IMR-90 (cell line): ENCODE data around the gene PLGRKT. TPM values are rescaled to one million over a fixed set of nuclear protein-coding genes. Genes with fewer than 3 reads are reported as not detected.

ENCODE experiments used
- ATAC-seq: fragments of 200-7000 bp; cut with Tn5 transposase; 2 replicates; pipeline ENCODE4 v1.9.1; 2020; ENCODE audit warnings: low read depth, mild to moderate bottlenecking, moderate library complexity
- BruUV-seq: library from RNA; stranded (reverse); fragments of 400-500 nt; replicated peaks from 2 replicates; lab custom pipeline; 2021; lab: Mats Ljungman, UMichigan
- CTCF ChIA-PET: fragments of 300-600 bp; formaldehyde crosslinking; extraction: SDS; loops from one replicate; lab custom pipeline; 2021; ENCODE audit warnings: antibody characterized with exemption; lab: Yijun Ruan, JAX
- POLR2A ChIA-PET: fragments of 300-600 bp; sonication (Branson Sonifier 250); formaldehyde crosslinking; loops from one replicate; lab custom pipeline; 2022; ENCODE audit warnings: antibody characterized with exemption; ENCODE audit not compliant: unreplicated experiment; lab: Charles Lee
- DNase-seq: peaks from one replicate; pipeline ENCODE4 v3.0.0; 2013
- H2AFZ ChIP-seq: replicated peaks from 2 replicates; pipeline ENCODE3; 2013; ENCODE audit warnings: low read length, mild to moderate bottlenecking; ENCODE audit not compliant: poor library complexity
- H2AK5ac ChIP-seq: 2 replicates; pipeline ENCODE4 v1.6.1; 2013; ENCODE audit warnings: low read depth, low read length, inconsistent platforms
- H2AK9ac ChIP-seq: replicated peaks from 2 replicates; pipeline ENCODE3; 2013; ENCODE audit warnings: mild to moderate bottlenecking, low read depth, low read length, moderate library complexity; ENCODE audit not compliant: poor library complexity
- H2BK120ac ChIP-seq: 2 replicates; pipeline ENCODE4 v1.6.1; 2013; ENCODE audit warnings: low read depth, low read length, inconsistent platforms
- H2BK15ac ChIP-seq: 3 replicates; pipeline ENCODE4 v1.6.1; 2013; ENCODE audit warnings: low read depth, low read length, inconsistent platforms
- H2BK20ac ChIP-seq: 2 replicates; pipeline ENCODE4 v1.6.1; 2013; ENCODE audit warnings: low read depth, mild to moderate bottlenecking, inconsistent platforms, low read length, moderate library complexity
- H2BK5ac ChIP-seq: 2 replicates; pipeline ENCODE4 v1.6.1; 2013; ENCODE audit warnings: mild to moderate bottlenecking, low read depth, low read length, inconsistent platforms; ENCODE audit not compliant: poor library complexity, severe bottlenecking
- H3K14ac ChIP-seq: replicated peaks from 2 replicates; pipeline ENCODE4 v1.6.1; 2013; ENCODE audit warnings: low read depth, low read length, inconsistent platforms
- H3K18ac ChIP-seq: 2 replicates; pipeline ENCODE4 v1.6.1; 2013; ENCODE audit warnings: low read depth, low read length, control low read depth
- H3K23ac ChIP-seq: 2 replicates; pipeline ENCODE4 v1.6.1; 2013; ENCODE audit warnings: low read depth, low read length, inconsistent platforms
- H3K27ac ChIP-seq: 2 replicates; pipeline ENCODE4 v1.5.1; 2013; ENCODE audit warnings: mild to moderate bottlenecking, control low read depth, low read length; ENCODE audit not compliant: insufficient read depth
- H3K27me3 ChIP-seq: 2 replicates; pipeline ENCODE4 v1.6.1; 2013; ENCODE audit warnings: low read length; ENCODE audit not compliant: control insufficient read depth, insufficient read depth
- H3K36me3 ChIP-seq: 2 replicates; pipeline ENCODE4 v1.6.1; 2013; ENCODE audit warnings: low read length, mixed read lengths; ENCODE audit not compliant: control insufficient read depth, insufficient read depth
- H3K4ac ChIP-seq: 2 replicates; pipeline ENCODE4 v1.6.1; 2013; ENCODE audit warnings: low read depth, low read length, inconsistent platforms
- H3K4me1 ChIP-seq: 2 replicates; pipeline ENCODE4 v1.6.1; 2013; ENCODE audit warnings: low read length, mixed read lengths; ENCODE audit not compliant: control insufficient read depth, insufficient read depth
- H3K4me2 ChIP-seq: 2 replicates; pipeline ENCODE4 v1.6.1; 2013; ENCODE audit warnings: low read depth, mild to moderate bottlenecking, control low read depth, low read length, moderate library complexity
- H3K4me3 ChIP-seq: 2 replicates; pipeline ENCODE4 v1.5.1; 2013; ENCODE audit warnings: low read depth, mild to moderate bottlenecking, control low read depth, low read length, moderate library complexity; ENCODE audit not compliant: insufficient read depth
- H3K56ac ChIP-seq: 2 replicates; pipeline ENCODE4 v1.6.1; 2013; ENCODE audit warnings: low read length, inconsistent platforms; ENCODE audit not compliant: insufficient read depth; ENCODE audit errors: extremely low read depth
- H3K79me1 ChIP-seq, 2 experiments: 2 replicates each; pipeline ENCODE4 v1.6.1; 2013; ENCODE audit warnings: low read length in 2 of 2, inconsistent platforms in 1 of 2, low read depth in 1 of 2
- H3K9ac ChIP-seq: 2 replicates; pipeline ENCODE4 v1.6.1; 2013; ENCODE audit warnings: low read depth, low read length, control low read depth
- H3K9me1 ChIP-seq: 2 replicates; pipeline ENCODE4 v1.6.1; 2013; ENCODE audit warnings: low read length, inconsistent platforms; ENCODE audit not compliant: insufficient read depth
- H3K9me3 ChIP-seq: 2 replicates; pipeline ENCODE4 v1.6.1; 2013; ENCODE audit warnings: low read length; ENCODE audit not compliant: control insufficient read depth, insufficient read depth
- H4K20me1 ChIP-seq: 2 replicates; pipeline ENCODE4 v1.6.1; 2013; ENCODE audit warnings: low read length, inconsistent platforms; ENCODE audit not compliant: insufficient read depth
- H4K5ac ChIP-seq: 2 replicates; pipeline ENCODE4 v1.6.1; 2013; ENCODE audit warnings: mild to moderate bottlenecking, low read depth, low read length, control low read depth
- H4K8ac ChIP-seq, 2 experiments: 2 replicates each; pipeline ENCODE4 v1.6.1; 2013; ENCODE audit warnings: low read depth in 2 of 2, low read length in 2 of 2, control low read depth in 1 of 2, inconsistent platforms in 1 of 2
- H4K91ac ChIP-seq: 2 replicates; pipeline ENCODE4 v1.6.1; 2013; ENCODE audit warnings: low read depth, low read length, inconsistent platforms; ENCODE audit not compliant: insufficient read depth
- BHLHE40 ChIP-seq: fragments of 150-350 bp; IDR thresholded peaks from 2 replicates; pipeline ENCODE4 v1.6.1; 2016; ENCODE audit warnings: mild to moderate bottlenecking, low read depth, low read length
- CEBPB ChIP-seq: IDR thresholded peaks from 2 replicates; pipeline ENCODE4 v1.6.1; 2012; ENCODE audit warnings: low read depth, low read length, improper control_type of control experiment
- CHD1 ChIP-seq: IDR thresholded peaks from 2 replicates; pipeline ENCODE4 v1.6.1; 2012; ENCODE audit warnings: low read depth, low read length, improper control_type of control experiment
- CTCF ChIP-seq: conservative IDR thresholded peaks from 2 replicates; pipeline ENCODE4 v1.5.1; 2012; ENCODE audit warnings: mild to moderate bottlenecking, low read depth, low read length, improper control_type of control experiment
- FOS ChIP-seq: fragments of 150-350 bp; IDR thresholded peaks from 2 replicates; pipeline ENCODE4 v1.6.1; 2016; ENCODE audit warnings: low read depth, low read length
- MAFK ChIP-seq: IDR thresholded peaks from 2 replicates; pipeline ENCODE4 v1.6.1; 2012; ENCODE audit warnings: low read depth, low read length, improper control_type of control experiment
- MAZ ChIP-seq: IDR thresholded peaks from 2 replicates; pipeline ENCODE4 v1.6.1; 2012; ENCODE audit warnings: low read depth, mild to moderate bottlenecking, low read length, improper control_type of control experiment, moderate library complexity, borderline replicate concordance
- MXI1 ChIP-seq: IDR thresholded peaks from 2 replicates; pipeline ENCODE4 v1.6.1; 2012; ENCODE audit warnings: low read depth, mild to moderate bottlenecking, low read length, moderate library complexity, borderline replicate concordance
- NFE2L2 ChIP-seq: fragments of 150-350 bp; IDR thresholded peaks from 2 replicates; pipeline ENCODE4 v1.6.1; 2016; ENCODE audit warnings: low read depth, mild to moderate bottlenecking, low read length
- POLR2A ChIP-seq: IDR thresholded peaks from 2 replicates; pipeline ENCODE4 v1.6.1; 2012; ENCODE audit warnings: mild to moderate bottlenecking, low read depth, low read length
- RAD21 ChIP-seq: IDR thresholded peaks from 2 replicates; pipeline ENCODE4 v1.6.1; 2012; ENCODE audit warnings: low read length, improper control_type of control experiment
- RCOR1 ChIP-seq: IDR thresholded peaks from 2 replicates; pipeline ENCODE4 v1.6.1; 2012; ENCODE audit warnings: mild to moderate bottlenecking, low read length, improper control_type of control experiment; ENCODE audit not compliant: insufficient replicate concordance
- RFX5 ChIP-seq: IDR thresholded peaks from 2 replicates; pipeline ENCODE4 v1.8.0; 2012; ENCODE audit warnings: low read depth, mild to moderate bottlenecking, low read length, moderate library complexity
- SMC3 ChIP-seq: fragments of 150-350 bp; IDR thresholded peaks from 2 replicates; pipeline ENCODE4 v1.6.1; 2016; ENCODE audit warnings: low read depth, mild to moderate bottlenecking, antibody characterized with exemption, low read length, moderate library complexity
- WGBS, 2 experiments: methylation state at CpG; one replicate each; pipeline versions ENCODE4 v1.1.5 to v1.1.7; 2013; ENCODE audit warnings: missing lambda C conversion rate in 2 of 2; ENCODE audit not compliant: insufficient read length in 1 of 2; ENCODE audit errors: extremely low coverage in 2 of 2; 5-methylcytosine and 5-hydroxymethylcytosine counted together
- dilution Hi-C: fragments of 300-500 bp; cut with HindIII; formaldehyde crosslinking; loops from one replicate; pipeline ENCODE4 v1.14.3; 2018; ENCODE audit warnings: low sequenced_read_pairs; ENCODE audit not compliant: unreplicated experiment
- in situ Hi-C: fragments of 300-500 bp; cut with MboI; formaldehyde crosslinking; loops from 3 replicates; pipeline ENCODE4 v1.14.3; 2019; ENCODE audit warnings: low sequenced_read_pairs, inconsistent platforms, mixed read lengths
- intact Hi-C: fragments of 100-400 bp; cut with micrococcal nuclease; formaldehyde crosslinking; loops from 2 replicates; pipeline ENCODE4 v1.10.0; 2022
- polyA plus RNA-seq, 3 experiments: library from polyadenylated mRNA; depleted of rRNA; stranded (reverse); fragments of >200 nt; gene quantifications; 2 replicates each; pipeline ENCODE4 v1.2.3, GENCODE V29; 2012; ENCODE audit warnings: low replicate concordance in 1 of 3
- total RNA-seq: library from RNA; depleted of rRNA; stranded (reverse); fragments of >200 nt; gene quantifications from 2 replicates; pipeline ENCODE4 v1.2.3, GENCODE V29; 2012
- TF ChIP-seq, protein P1 (sequence below): fragments of 150-350 bp; IDR thresholded peaks from 2 replicates; pipeline ENCODE4 v1.6.1; 2016; ENCODE audit warnings: low read depth, mild to moderate bottlenecking, low read length, moderate library complexity, borderline replicate concordance
- TF ChIP-seq, protein P2 (sequence below): fragments of 150-350 bp; IDR thresholded peaks from 2 replicates; pipeline ENCODE4 v1.6.1; 2017; ENCODE audit warnings: mild to moderate bottlenecking, antibody characterized with exemption, low read length, low read depth

Gene PLGRKT
- total and polyA plus RNA-seq, 2 of the 4 experiments (the other 2 are of a cell fraction) = 10.8 to 12.7 TPM

- H3K36me3 ChIP-seq = peaks cover 23% of the 10 kb centered on the region
- no peak overlapping the region for H3K14ac ChIP-seq
- no peak for DNase-seq
- H3K27ac ChIP-seq = no peak overlapping the region
- in situ Hi-C loops (loop anchor here (25.0 kb wide), 1 partner anchor 246 kb away; no protein-coding TSS in a partner anchor), intact Hi-C loops (no loop called here), dilution Hi-C loops (no loop called here)
- no peak overlapping the region for H4K91ac ChIP-seq
- H3K56ac ChIP-seq = no peak overlapping the region
- no peak overlapping the region for H3K18ac ChIP-seq
- H3K9me1 ChIP-seq = peaks cover 16% of the 10 kb centered on the region
- no CpG with 5 or more reads among the region's 1 CpG for WGBS, 2 experiments
- TF ChIP-seq NFE2L2 = no peak
- TF ChIP-seq CTCF = no peak
- TF ChIP-seq, protein P1, sequence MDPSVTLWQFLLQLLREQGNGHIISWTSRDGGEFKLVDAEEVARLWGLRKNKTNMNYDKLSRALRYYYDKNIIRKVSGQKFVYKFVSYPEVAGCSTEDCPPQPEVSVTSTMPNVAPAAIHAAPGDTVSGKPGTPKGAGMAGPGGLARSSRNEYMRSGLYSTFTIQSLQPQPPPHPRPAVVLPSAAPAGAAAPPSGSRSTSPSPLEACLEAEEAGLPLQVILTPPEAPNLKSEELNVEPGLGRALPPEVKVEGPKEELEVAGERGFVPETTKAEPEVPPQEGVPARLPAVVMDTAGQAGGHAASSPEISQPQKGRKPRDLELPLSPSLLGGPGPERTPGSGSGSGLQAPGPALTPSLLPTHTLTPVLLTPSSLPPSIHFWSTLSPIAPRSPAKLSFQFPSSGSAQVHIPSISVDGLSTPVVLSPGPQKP = no peak
- no peak for TF ChIP-seq MAZ
- no peak for TF ChIP-seq BHLHE40
- TF ChIP-seq POLR2A = no peak
- no peak for TF ChIP-seq RCOR1
- TF ChIP-seq MAFK = no peak
- no peak for TF ChIP-seq RFX5
- no peak for TF ChIP-seq MXI1
- TF ChIP-seq RAD21 = no peak
- no peak for TF ChIP-seq SMC3
- TF ChIP-seq FOS = no peak
- no peak for TF ChIP-seq CHD1
- TF ChIP-seq, protein P2, sequence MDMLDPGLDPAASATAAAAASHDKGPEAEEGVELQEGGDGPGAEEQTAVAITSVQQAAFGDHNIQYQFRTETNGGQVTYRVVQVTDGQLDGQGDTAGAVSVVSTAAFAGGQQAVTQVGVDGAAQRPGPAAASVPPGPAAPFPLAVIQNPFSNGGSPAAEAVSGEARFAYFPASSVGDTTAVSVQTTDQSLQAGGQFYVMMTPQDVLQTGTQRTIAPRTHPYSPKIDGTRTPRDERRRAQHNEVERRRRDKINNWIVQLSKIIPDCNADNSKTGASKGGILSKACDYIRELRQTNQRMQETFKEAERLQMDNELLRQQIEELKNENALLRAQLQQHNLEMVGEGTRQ = no peak
- TF ChIP-seq CEBPB = no peak
- no peak overlapping the region for H2BK20ac ChIP-seq
- no peak overlapping the region for H2AK9ac ChIP-seq
- H2AFZ ChIP-seq = no peak overlapping the region
- no peak overlapping the region for H3K4me3 ChIP-seq
- H2BK5ac ChIP-seq = no peak overlapping the region
- no TSS peak for BruUV-seq
- H2BK120ac ChIP-seq = no peak overlapping the region
- no peak overlapping the region for H3K23ac ChIP-seq
- no peak overlapping the region for H4K5ac ChIP-seq
- CTCF ChIA-PET = no interaction called here
- no peak overlapping the region for H4K8ac ChIP-seq
- H4K20me1 ChIP-seq = no peaks in the 10 kb centered on the region
- no peak overlapping the region for H3K4ac ChIP-seq
- POLR2A ChIA-PET = no interaction called here
- no peaks in the 10 kb centered on the region for H3K27me3 ChIP-seq
- no peak overlapping the region for H3K9ac ChIP-seq
- no peak overlapping the region for H2AK5ac ChIP-seq
- H2BK15ac ChIP-seq = no peak overlapping the region
- no peak overlapping the region for H3K4me2 ChIP-seq
- H3K9me3 ChIP-seq = no peaks in the 10 kb centered on the region
- peaks cover 14 to 25% of the 10 kb centered on the region in 2 experiments for H3K79me1 ChIP-seq
- no peaks in the 10 kb centered on the region for H3K4me1 ChIP-seq
- ATAC-seq = no peak
Measured at GRCh38 chr9:5466005-5466404, 28.3 kb upstream of the PLGRKT start.
